ENCODE data around the gene COQ10A.

Gene COQ10A

DNA sequence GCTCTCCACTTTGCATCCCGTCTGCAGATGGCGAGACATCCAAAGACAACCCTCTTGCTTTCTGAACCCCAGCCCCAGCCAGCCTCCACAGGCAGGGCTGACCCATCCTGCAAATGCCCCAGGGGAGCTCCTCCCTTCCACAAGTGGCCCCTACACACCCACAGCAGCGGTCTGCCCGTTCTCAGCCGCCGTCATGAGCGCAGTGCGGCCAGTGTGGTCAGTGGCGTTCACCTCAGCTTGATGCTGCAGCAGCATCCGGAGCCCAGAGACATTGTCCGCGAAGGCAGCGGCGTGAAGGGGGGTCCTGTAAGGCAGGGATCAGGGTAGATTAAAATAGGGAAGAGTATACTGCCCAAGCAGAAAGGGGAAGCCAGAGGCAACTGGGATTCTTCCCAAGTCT is 22.2 kb upstream of the COQ10A start:
- no peak overlapping the region for H2BK120ac ChIP-seq (ENCODE audit: insufficient read depth, low read length, poor library complexity)
- H3K4me1 ChIP-seq (ENCODE audit: control insufficient read depth in 1 of 2, insufficient read depth in 2 of 2, low read length in 2 of 2) = no peaks in the 10 kb centered on the region
- no peak overlapping the region for H2BK5ac ChIP-seq (ENCODE audit: low read depth, low read length, poor library complexity)
- no peak overlapping the region for H3K4me2 ChIP-seq (ENCODE audit: low read length)
- no peak overlapping the region for H3K4me3 ChIP-seq (ENCODE audit: low read depth, low read length)
- no peak overlapping the region for H3K18ac ChIP-seq (ENCODE audit: low read length)
- H3K14ac ChIP-seq (ENCODE audit: low read length) = no peak overlapping the region
- no peak overlapping the region for H3K9ac ChIP-seq (ENCODE audit: low read length)
- H3K27me3 ChIP-seq (ENCODE audit: insufficient read depth, low read length) = no peaks in the 10 kb centered on the region
- no peak for DNase-seq
- H3K23ac ChIP-seq (ENCODE audit: low read length) = no peak overlapping the region
- no peaks in the 10 kb centered on the region for H3K79me2 ChIP-seq (ENCODE audit: control insufficient read depth, insufficient read depth, low read length, poor library complexity)
- H3K27ac ChIP-seq (ENCODE audit: low read depth, low read length) = no peak overlapping the region
- no peak overlapping the region for H2BK12ac ChIP-seq (ENCODE audit: low read length)
- no peak overlapping the region for H4K12ac ChIP-seq (ENCODE audit: low read depth, low read length)
- H2AK5ac ChIP-seq (ENCODE audit: low read length) = no peak overlapping the region
- H3K79me1 ChIP-seq (ENCODE audit: low read length) = no peaks in the 10 kb centered on the region
- no peak overlapping the region for H2AFZ ChIP-seq (ENCODE audit: insufficient read depth, low read length, poor library complexity)
- H3K4ac ChIP-seq (ENCODE audit: low read depth, low read length) = no peak overlapping the region
- no peak overlapping the region for H4K8ac ChIP-seq (ENCODE audit: low read depth, low read length)
- H3K36me3 ChIP-seq (ENCODE audit: control insufficient read depth in 1 of 2, insufficient read depth in 2 of 2, low read length in 2 of 2) = peaks cover 83 to 86% of the 10 kb centered on the region in 2 experiments
- no CpG with 5 or more reads among the region's 14 CpGs for WGBS (ENCODE audit: extremely low coverage, insufficient coverage, insufficient read length)
- H3K9me3 ChIP-seq (ENCODE audit: insufficient read depth, low read depth, low read length) = no peaks in the 10 kb centered on the region
- no peak overlapping the region for H4K91ac ChIP-seq (ENCODE audit: low read depth, low read length)

DNA sequence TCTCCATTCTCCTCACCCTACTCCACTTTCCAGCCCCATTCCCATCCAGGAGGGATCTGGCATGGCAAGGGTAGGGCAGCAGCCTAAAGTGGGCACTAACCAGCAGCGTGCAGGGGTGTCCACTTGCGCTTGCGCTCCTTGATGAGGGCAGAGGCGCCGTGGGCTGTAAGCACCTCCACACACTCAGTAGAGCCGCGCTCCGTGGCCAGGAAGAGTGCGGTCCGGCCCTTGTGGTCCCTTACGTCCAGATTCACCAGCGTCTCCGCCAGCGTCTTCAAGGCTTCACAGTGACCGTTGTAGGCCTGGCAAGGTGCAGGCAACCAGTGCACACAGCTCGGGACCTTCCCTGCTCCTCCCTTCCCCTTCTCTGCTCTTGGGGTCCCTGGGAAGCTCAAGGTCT is 18.8 kb upstream of the COQ10A start:
- no peaks in the 10 kb centered on the region for H3K4me1 ChIP-seq (ENCODE audit: control insufficient read depth in 1 of 2, insufficient read depth in 2 of 2, low read length in 2 of 2)
- no peak overlapping the region for H2AFZ ChIP-seq (ENCODE audit: insufficient read depth, low read length, poor library complexity)
- no peak overlapping the region for H2BK12ac ChIP-seq (ENCODE audit: low read length)
- H3K18ac ChIP-seq (ENCODE audit: low read length) = no peak overlapping the region
- H3K27me3 ChIP-seq (ENCODE audit: insufficient read depth, low read length) = no peaks in the 10 kb centered on the region
- no peak overlapping the region for H3K9ac ChIP-seq (ENCODE audit: low read length)
- H2BK5ac ChIP-seq (ENCODE audit: low read depth, low read length, poor library complexity) = no peak overlapping the region
- WGBS (ENCODE audit: extremely low coverage, insufficient coverage, insufficient read length) = no CpG with 5 or more reads among the region's 16 CpGs
- H3K36me3 ChIP-seq (ENCODE audit: control insufficient read depth in 1 of 2, insufficient read depth in 2 of 2, low read length in 2 of 2) = peaks cover 72 to 78% of the 10 kb centered on the region in 2 experiments
- no peaks in the 10 kb centered on the region for H3K79me1 ChIP-seq (ENCODE audit: low read length)
- no peak overlapping the region for H3K14ac ChIP-seq (ENCODE audit: low read length)
- H3K79me2 ChIP-seq (ENCODE audit: control insufficient read depth, insufficient read depth, low read length, poor library complexity) = no peaks in the 10 kb centered on the region
- H3K9me3 ChIP-seq (ENCODE audit: insufficient read depth, low read depth, low read length) = no peaks in the 10 kb centered on the region
- no peak overlapping the region for H4K91ac ChIP-seq (ENCODE audit: low read depth, low read length)
- H2BK120ac ChIP-seq (ENCODE audit: insufficient read depth, low read length, poor library complexity) = no peak overlapping the region
- DNase-seq = no peak
- H3K23ac ChIP-seq (ENCODE audit: low read length) = no peak overlapping the region
- no peak overlapping the region for H3K27ac ChIP-seq (ENCODE audit: low read depth, low read length)
- H3K4me2 ChIP-seq (ENCODE audit: low read length) = no peak overlapping the region
- H3K4me3 ChIP-seq (ENCODE audit: low read depth, low read length) = no peak overlapping the region
- no peak overlapping the region for H4K8ac ChIP-seq (ENCODE audit: low read depth, low read length)
- H4K12ac ChIP-seq (ENCODE audit: low read depth, low read length) = no peak overlapping the region
- no peak overlapping the region for H2AK5ac ChIP-seq (ENCODE audit: low read length)
- no peak overlapping the region for H3K4ac ChIP-seq (ENCODE audit: low read depth, low read length)

DNA sequence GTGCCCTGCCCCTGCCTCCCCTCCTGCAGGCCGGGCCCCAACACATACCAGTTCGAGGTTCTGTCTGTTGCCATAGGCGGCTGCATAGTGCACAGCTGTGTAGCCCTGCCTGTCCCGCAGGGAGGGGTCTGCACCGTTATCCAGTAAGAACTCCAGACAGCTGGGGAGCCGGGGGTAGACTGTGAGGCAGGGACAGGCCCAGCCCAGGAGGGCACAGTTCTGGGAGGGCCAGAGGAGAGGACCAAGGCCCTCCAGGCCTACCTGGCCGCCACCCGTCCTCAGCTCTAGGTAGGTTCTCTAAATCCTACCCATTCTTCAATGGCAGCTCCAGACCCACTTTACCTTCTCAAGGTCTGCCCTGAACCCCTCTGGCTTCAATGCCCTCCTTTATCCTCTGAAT is 18.0 kb upstream of the COQ10A start:
- no peaks in the 10 kb centered on the region for H3K79me2 ChIP-seq (ENCODE audit: control insufficient read depth, insufficient read depth, low read length, poor library complexity)
- H2AFZ ChIP-seq (ENCODE audit: insufficient read depth, low read length, poor library complexity) = no peak overlapping the region
- no peak for DNase-seq
- H4K91ac ChIP-seq (ENCODE audit: low read depth, low read length) = no peak overlapping the region
- H4K8ac ChIP-seq (ENCODE audit: low read depth, low read length) = no peak overlapping the region
- H2BK120ac ChIP-seq (ENCODE audit: insufficient read depth, low read length, poor library complexity) = no peak overlapping the region
- no peak overlapping the region for H3K9ac ChIP-seq (ENCODE audit: low read length)
- H3K4me3 ChIP-seq (ENCODE audit: low read depth, low read length) = no peak overlapping the region
- no peak overlapping the region for H2AK5ac ChIP-seq (ENCODE audit: low read length)
- no peak overlapping the region for H3K4ac ChIP-seq (ENCODE audit: low read depth, low read length)
- no peak overlapping the region for H3K4me2 ChIP-seq (ENCODE audit: low read length)
- no peak overlapping the region for H3K14ac ChIP-seq (ENCODE audit: low read length)
- H3K4me1 ChIP-seq (ENCODE audit: control insufficient read depth in 1 of 2, insufficient read depth in 2 of 2, low read length in 2 of 2) = no peaks in the 10 kb centered on the region
- H3K9me3 ChIP-seq (ENCODE audit: insufficient read depth, low read depth, low read length) = no peaks in the 10 kb centered on the region
- H3K27ac ChIP-seq (ENCODE audit: low read depth, low read length) = no peak overlapping the region
- H2BK12ac ChIP-seq (ENCODE audit: low read length) = no peak overlapping the region
- no peak overlapping the region for H3K23ac ChIP-seq (ENCODE audit: low read length)
- no peaks in the 10 kb centered on the region for H3K79me1 ChIP-seq (ENCODE audit: low read length)
- no peak overlapping the region for H4K12ac ChIP-seq (ENCODE audit: low read depth, low read length)
- no peak overlapping the region for H2BK5ac ChIP-seq (ENCODE audit: low read depth, low read length, poor library complexity)
- no CpG with 5 or more reads among the region's 8 CpGs for WGBS (ENCODE audit: extremely low coverage, insufficient coverage, insufficient read length)
- no peaks in the 10 kb centered on the region for H3K27me3 ChIP-seq (ENCODE audit: insufficient read depth, low read length)
- H3K18ac ChIP-seq (ENCODE audit: low read length) = no peak overlapping the region
- peaks cover 71 to 78% of the 10 kb centered on the region in 2 experiments for H3K36me3 ChIP-seq (ENCODE audit: control insufficient read depth in 1 of 2, insufficient read depth in 2 of 2, low read length in 2 of 2)

DNA sequence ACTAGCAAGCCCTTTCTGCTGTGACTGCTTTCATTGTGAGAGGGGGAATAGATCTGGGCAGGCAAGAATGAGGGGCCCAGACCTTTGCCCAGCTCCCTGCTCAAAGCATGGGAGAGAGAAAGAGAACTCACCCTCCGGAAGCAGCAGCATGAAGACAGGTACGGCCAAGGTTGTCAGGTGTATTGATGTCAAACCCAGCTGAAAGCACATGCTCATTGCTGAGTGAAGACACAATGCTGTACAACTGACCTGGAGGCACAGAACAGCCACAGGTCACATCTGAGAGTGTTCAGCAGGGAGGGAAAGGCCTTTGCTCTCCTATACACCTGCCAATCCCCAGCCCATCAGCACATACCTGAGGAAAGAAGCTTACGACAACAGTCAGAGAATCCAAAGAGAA is 14.1 kb upstream of the COQ10A start:
- no peak overlapping the region for H4K91ac ChIP-seq (ENCODE audit: low read depth, low read length)
- no peak overlapping the region for H3K4ac ChIP-seq (ENCODE audit: low read depth, low read length)
- H3K27me3 ChIP-seq (ENCODE audit: insufficient read depth, low read length) = no peaks in the 10 kb centered on the region
- H2BK5ac ChIP-seq (ENCODE audit: low read depth, low read length, poor library complexity) = no peak overlapping the region
- H2AFZ ChIP-seq (ENCODE audit: insufficient read depth, low read length, poor library complexity) = no peak overlapping the region
- H3K18ac ChIP-seq (ENCODE audit: low read length) = no peak overlapping the region
- WGBS (ENCODE audit: extremely low coverage, insufficient coverage, insufficient read length) = no CpG with 5 or more reads among the region's 3 CpGs
- H3K9ac ChIP-seq (ENCODE audit: low read length) = no peak overlapping the region
- no peak overlapping the region for H2BK120ac ChIP-seq (ENCODE audit: insufficient read depth, low read length, poor library complexity)
- H3K79me1 ChIP-seq (ENCODE audit: low read length) = peaks cover 2% of the 10 kb centered on the region
- no peak overlapping the region for H3K14ac ChIP-seq (ENCODE audit: low read length)
- no peak overlapping the region for H4K8ac ChIP-seq (ENCODE audit: low read depth, low read length)
- H3K36me3 ChIP-seq (ENCODE audit: control insufficient read depth in 1 of 2, insufficient read depth in 2 of 2, low read length in 2 of 2) = peaks cover 66 to 74% of the 10 kb centered on the region in 2 experiments
- no peak overlapping the region for H2BK12ac ChIP-seq (ENCODE audit: low read length)
- H2AK5ac ChIP-seq (ENCODE audit: low read length) = no peak overlapping the region
- no peak for DNase-seq
- H3K23ac ChIP-seq (ENCODE audit: low read length) = no peak overlapping the region
- H3K4me2 ChIP-seq (ENCODE audit: low read length) = no peak overlapping the region
- no peak overlapping the region for H3K27ac ChIP-seq (ENCODE audit: low read depth, low read length)
- H3K9me3 ChIP-seq (ENCODE audit: insufficient read depth, low read depth, low read length) = no peaks in the 10 kb centered on the region
- H3K79me2 ChIP-seq (ENCODE audit: control insufficient read depth, insufficient read depth, low read length, poor library complexity) = peaks cover 4% of the 10 kb centered on the region
- H3K4me1 ChIP-seq (ENCODE audit: control insufficient read depth in 1 of 2, insufficient read depth in 2 of 2, low read length in 2 of 2) = peaks cover 7 to 8% of the 10 kb centered on the region in 2 experiments
- no peak overlapping the region for H4K12ac ChIP-seq (ENCODE audit: low read depth, low read length)
- no peak overlapping the region for H3K4me3 ChIP-seq (ENCODE audit: low read depth, low read length)

Data from trophoblast cell (in vitro differentiated cells and primary cell).